ENCODE measurements around the gene MYOM1.

Gene MYOM1

DNA sequence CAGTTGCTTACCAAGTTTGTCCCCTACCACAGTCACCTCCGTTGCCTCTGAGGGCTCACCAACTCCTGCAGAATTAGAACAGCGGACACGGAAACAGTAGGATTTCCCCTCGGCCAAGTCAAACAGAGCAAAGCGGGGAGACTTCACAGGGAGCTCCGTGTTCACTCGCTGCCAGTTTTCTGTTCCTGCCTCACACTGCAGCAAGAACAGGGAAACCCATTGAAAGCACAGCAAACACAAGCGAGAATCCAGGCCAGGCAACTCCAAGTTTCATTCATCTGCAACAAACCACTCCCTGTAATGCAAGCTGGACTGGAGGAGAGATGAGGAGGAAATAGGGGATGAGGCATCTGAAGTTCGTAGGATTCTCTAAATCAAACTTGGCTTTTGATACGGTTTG, 84.2 kb downstream of the MYOM1 start:
- in situ Hi-C loops (cut with HindIII; ENCODE audit: low sequenced_read_pairs), result no loop called here
- H3K4me3 ChIP-seq (ENCODE audit: low read depth, low read length), result no peak overlapping the region
- DNase-seq (ENCODE audit: low read depth), result no peak
- TF ChIP-seq, protein P1, sequence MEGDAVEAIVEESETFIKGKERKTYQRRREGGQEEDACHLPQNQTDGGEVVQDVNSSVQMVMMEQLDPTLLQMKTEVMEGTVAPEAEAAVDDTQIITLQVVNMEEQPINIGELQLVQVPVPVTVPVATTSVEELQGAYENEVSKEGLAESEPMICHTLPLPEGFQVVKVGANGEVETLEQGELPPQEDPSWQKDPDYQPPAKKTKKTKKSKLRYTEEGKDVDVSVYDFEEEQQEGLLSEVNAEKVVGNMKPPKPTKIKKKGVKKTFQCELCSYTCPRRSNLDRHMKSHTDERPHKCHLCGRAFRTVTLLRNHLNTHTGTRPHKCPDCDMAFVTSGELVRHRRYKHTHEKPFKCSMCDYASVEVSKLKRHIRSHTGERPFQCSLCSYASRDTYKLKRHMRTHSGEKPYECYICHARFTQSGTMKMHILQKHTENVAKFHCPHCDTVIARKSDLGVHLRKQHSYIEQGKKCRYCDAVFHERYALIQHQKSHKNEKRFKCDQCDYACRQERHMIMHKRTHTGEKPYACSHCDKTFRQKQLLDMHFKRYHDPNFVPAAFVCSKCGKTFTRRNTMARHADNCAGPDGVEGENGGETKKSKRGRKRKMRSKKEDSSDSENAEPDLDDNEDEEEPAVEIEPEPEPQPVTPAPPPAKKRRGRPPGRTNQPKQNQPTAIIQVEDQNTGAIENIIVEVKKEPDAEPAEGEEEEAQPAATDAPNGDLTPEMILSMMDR (IDR thresholded peaks at IDR 0.05; ENCODE audit: low read depth, low read length, missing control alignments), result no peak

DNA sequence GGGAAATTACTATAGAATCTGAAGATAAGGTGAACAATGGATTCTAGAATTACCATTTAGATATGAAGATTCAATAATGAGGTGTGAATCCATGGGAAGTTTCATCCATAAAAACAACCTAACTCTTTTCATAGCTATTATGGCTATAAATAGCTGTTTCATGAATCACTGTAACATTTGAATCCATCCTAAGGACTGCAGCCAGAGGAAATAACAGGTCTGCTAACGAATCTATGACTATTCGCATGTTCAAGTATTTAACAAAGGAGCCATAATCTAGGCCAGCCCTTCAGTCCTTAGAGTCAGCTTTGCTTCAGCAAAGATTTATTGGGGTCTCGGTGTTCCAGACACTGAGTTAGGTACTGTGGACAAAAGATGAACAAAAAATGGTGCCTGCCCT, 87.1 kb downstream of the MYOM1 start:
- DNase-seq (ENCODE audit: low read depth), result no peak
- H3K4me3 ChIP-seq (ENCODE audit: low read depth, low read length), result no peak overlapping the region
- TF ChIP-seq, protein P1 (IDR thresholded peaks at IDR 0.05; ENCODE audit: low read depth, low read length, missing control alignments), result no peak
- in situ Hi-C loops (cut with HindIII; ENCODE audit: low sequenced_read_pairs), result no loop called here

DNA sequence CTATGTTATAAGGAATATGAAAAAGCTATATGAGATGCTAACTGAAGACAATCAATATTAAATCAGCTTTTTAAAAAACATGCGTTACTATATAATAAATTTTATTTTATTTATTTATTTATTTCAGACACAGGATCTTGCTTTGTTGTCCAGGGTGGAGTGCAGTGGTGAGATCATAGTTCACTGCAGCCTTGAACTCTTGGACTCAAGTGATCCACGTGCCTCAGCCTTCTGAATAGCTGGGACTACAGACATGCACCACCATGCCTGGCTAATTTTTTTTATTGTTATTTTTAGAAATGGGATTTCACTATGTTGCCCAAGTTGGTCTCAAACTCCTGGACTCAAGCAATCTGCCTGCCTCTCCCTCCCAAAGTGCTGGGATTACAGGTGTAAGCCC, 89.4 kb downstream of the MYOM1 start:
- TF ChIP-seq, protein P1 (IDR thresholded peaks at IDR 0.05; ENCODE audit: low read depth, low read length, missing control alignments), result no peak
- no peak overlapping the region for H3K4me3 ChIP-seq (ENCODE audit: low read depth, low read length)
- no peak for DNase-seq (ENCODE audit: low read depth)
- in situ Hi-C loops (cut with HindIII; ENCODE audit: low sequenced_read_pairs), result no loop called here

DNA sequence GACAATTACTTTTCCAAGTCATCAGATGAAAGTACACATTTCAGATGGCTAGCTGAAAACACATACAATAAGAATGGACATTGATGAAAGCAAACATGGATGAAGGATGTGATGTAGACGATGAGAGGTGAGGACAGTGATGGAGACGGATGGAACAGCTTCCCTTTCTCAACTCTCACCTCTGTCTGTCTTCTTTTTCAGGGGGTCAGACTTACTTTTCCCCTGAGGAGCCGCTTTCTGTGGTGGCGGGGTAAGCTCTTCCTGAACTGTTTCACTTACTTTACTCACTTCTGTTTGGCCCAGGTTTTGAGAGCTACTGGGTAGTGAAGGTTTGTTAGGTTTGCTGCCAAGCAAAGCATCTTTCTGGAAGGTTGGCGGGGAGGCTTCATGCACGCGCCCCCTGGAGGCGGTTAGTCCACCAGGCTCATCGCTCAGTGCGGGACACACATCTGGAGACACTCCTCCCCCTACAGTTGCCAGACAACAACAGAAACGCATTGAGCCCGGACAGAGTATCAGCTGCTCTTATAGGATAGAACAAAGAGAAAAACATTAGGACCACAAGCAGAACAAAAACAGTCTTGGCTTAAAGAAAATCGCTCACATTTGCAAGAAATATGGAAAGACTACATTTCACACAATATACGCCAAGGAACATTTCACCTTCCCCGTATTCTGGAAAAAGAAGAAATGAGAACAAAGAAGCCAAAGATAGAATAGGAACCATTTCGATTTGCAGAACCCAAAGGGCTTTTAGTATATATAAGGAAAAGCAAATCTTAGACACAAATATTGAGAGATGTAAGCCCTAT, 90.5 kb downstream of the MYOM1 start:
- peak; percentile 38 for DNase-seq (ENCODE audit: low read depth)
- TF ChIP-seq, protein P1 (IDR thresholded peaks at IDR 0.05; ENCODE audit: low read depth, low read length, missing control alignments), result peak; percentile 95
- in situ Hi-C loops (cut with HindIII; ENCODE audit: low sequenced_read_pairs), result no loop called here
- H3K4me3 ChIP-seq (ENCODE audit: low read depth, low read length), result no peak overlapping the region

DNA sequence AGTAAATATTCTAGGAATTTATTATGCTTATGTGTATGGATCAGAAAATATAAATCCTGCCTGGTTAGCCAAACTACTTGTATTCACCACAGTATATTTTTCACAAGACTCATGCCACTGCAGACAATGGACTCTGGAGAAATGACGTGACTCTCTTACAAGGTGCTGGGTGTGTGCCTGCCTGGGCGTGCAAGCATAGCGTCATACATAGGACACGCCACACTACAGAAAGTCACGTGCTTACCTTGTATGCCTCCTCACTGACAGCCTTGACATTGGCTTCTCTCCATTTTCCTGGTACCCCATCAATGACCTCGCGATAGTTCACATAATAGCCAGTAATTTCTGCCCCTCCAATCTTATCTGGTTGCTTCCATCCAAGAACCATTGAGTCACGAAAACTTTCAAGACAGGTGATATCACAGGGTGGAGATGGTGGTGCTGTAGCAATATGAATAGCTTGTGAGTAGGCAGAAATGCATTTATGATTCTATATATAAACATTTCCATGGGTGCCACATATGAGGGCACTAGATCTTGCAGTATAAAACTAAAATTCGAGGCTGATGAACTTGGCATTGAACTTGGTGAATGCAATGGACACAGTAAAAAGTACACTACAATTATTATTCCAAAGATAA, 93.2 kb downstream of the MYOM1 start:
- no peak for DNase-seq (ENCODE audit: low read depth)
- TF ChIP-seq, protein P1 (IDR thresholded peaks at IDR 0.05; ENCODE audit: low read depth, low read length, missing control alignments), result no peak
- no peak overlapping the region for H3K4me3 ChIP-seq (ENCODE audit: low read depth, low read length)
- in situ Hi-C loops (cut with HindIII; ENCODE audit: low sequenced_read_pairs), result no loop called here

DNA sequence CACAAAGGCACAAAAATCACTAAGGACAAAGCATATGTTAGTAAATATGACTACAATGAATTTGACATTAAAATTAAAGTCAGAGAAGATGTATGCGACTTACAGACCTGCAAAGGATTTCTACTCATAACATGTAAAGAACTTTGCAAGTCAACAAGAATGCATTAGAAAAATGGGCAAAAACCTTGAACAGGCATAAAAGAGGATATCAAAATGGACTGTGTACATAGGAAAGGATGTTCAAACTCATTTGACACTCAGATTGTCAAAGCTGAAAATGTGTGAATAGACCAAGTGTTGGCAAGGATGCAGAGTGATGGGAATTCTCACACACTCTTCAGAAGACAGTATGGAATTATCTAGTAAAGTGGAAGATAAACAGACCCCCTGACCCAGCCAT, 94.9 kb downstream of the MYOM1 start:
- DNase-seq (ENCODE audit: low read depth), result no peak
- TF ChIP-seq, protein P1 (IDR thresholded peaks at IDR 0.05; ENCODE audit: low read depth, low read length, missing control alignments), result no peak
- H3K4me3 ChIP-seq (ENCODE audit: low read depth, low read length), result no peak overlapping the region
- in situ Hi-C loops (cut with HindIII; ENCODE audit: low sequenced_read_pairs), result no loop called here
